Psoas muscle (tissue), 8 donors: ENCODE results near the gene CCDC51. TPM values are rescaled to one million over a fixed set of nuclear protein-coding genes. Genes with fewer than 3 reads are reported as not detected.

Source experiments
- ATAC-seq, 4 donors: fragments of 200-7000 bp; cut with Tn5 transposase; one replicate each; pipeline ENCODE4 v1.9.1; 2020; ENCODE audit warnings: moderate library complexity in 3 of 4, mild to moderate bottlenecking in 2 of 4
- DNase-seq, 2 donors: peaks; one replicate each; pipeline ENCODE4 v3.0.0-alpha.2; 2020
- H3K27ac ChIP-seq: fragments of 200-600 bp; one replicate; pipeline ENCODE4 v1.8.0; 2022
- H3K27me3 ChIP-seq, 3 donors: fragments of 200-600 bp in 1 of 3; one replicate each; pipeline versions ENCODE4 v1.6.1 to v1.8.0; 2013 to 2022; ENCODE audit warnings: low read length in 2 of 3, mild to moderate bottlenecking in 2 of 3, moderate library complexity in 1 of 3; ENCODE audit not compliant: insufficient read depth in 3 of 3
- H3K36me3 ChIP-seq, 2 donors: fragments of 200-600 bp in 1 of 2; one replicate each; pipeline versions ENCODE4 v1.6.1 to v1.8.0; 2013 to 2022; ENCODE audit warnings: low read depth in 1 of 2, mild to moderate bottlenecking in 1 of 2, moderate library complexity in 1 of 2; ENCODE audit not compliant: insufficient read depth in 1 of 2
- H3K4me1 ChIP-seq: fragments of 200-600 bp; one replicate; pipeline ENCODE4 v1.8.0; 2022
- H3K4me3 ChIP-seq: fragments of 200-600 bp; one replicate; pipeline ENCODE4 v1.8.0; 2022; ENCODE audit warnings: mild to moderate bottlenecking
- H3K9me3 ChIP-seq: fragments of 200-600 bp; one replicate; pipeline ENCODE4 v1.8.0; 2022
- CTCF ChIP-seq: fragments of 200-600 bp; IDR thresholded peaks from one replicate; pipeline ENCODE4 v1.8.0; 2022; ENCODE audit warnings: antibody characterized with exemption
- WGBS, 3 donors: extraction: QIAGEN DNeasy Blood & Tissue Kit; methylation state at CpG; one replicate each; pipeline versions ENCODE4 v1.1.6 to v1.1.7; 2013; 5-methylcytosine and 5-hydroxymethylcytosine counted together
- intact Hi-C, 2 donors: fragments of 100-400 bp; cut with DNase I; formaldehyde crosslinking; loops; one replicate each; pipeline versions ENCODE4 v1.11.0 to v1.14.2; 2022
- polyA plus RNA-seq, 3 donors: library from polyadenylated mRNA; stranded (reverse); fragments of 200-250 nt; gene quantifications; one replicate each; pipeline ENCODE4 v1.2.3, GENCODE V29; 2013
- total RNA-seq, 4 donors: library from RNA; stranded (reverse); fragmentation: NEBNext Ultra II Directional in 2 of 4; extraction: Animal tissue kit (Norgen Biotek cat#: 25700) in 2 of 4; gene quantifications; one replicate each; pipeline versions ENCODE4 v1.2.1 to v1.2.4, GENCODE V29; 2021 to 2023
- donor health status: healthy with polysubstance abuse.
- donor health status: DM: no; HTN: no; CAD: no; lungs with moderate emphysema.
- donor health status: Bipolar disorder and iron deficiency.
- donor health status: healthy.
- donor health status: DM: yes; HTN: yes; CAD: no.
- donor health status: DM: no; HTN: no; CAD: no.
- donor health status: DM: no; HTN: no; CAD: no.
- donor health status: DM: yes; HTN: yes; CAD: no.

CCDC51 gene
- total and polyA plus RNA-seq, 7 donors, result 5.3 to 19.6 (median 7.7) TPM

GRCh38 chr3:48409291-48410201, 30.4 kb downstream of the CCDC51 start:
- TF ChIP-seq CTCF, result no peak
- intact Hi-C loops, result no loop called here
- ATAC-seq (no peak), DNase-seq (peak; percentile 9 to 36)
- Histone ChIP-seq H3K36me3 (peaks cover 0 to 3% of the 10 kb centered on the region in 2 donors), H3K9me3 (no peaks in the 10 kb centered on the region), H3K27me3 (peaks cover 0 to 2% (median 0%) of the 10 kb centered on the region in 3 donors), H3K27ac (no peak overlapping the region), H3K4me3 (no peak overlapping the region), H3K4me1 (no peaks in the 10 kb centered on the region)
- WGBS, 3 donors, result 90 to 91% (median 91%) methylated on average over 30 to 31 of the region's 31 CpGs

DNA sequence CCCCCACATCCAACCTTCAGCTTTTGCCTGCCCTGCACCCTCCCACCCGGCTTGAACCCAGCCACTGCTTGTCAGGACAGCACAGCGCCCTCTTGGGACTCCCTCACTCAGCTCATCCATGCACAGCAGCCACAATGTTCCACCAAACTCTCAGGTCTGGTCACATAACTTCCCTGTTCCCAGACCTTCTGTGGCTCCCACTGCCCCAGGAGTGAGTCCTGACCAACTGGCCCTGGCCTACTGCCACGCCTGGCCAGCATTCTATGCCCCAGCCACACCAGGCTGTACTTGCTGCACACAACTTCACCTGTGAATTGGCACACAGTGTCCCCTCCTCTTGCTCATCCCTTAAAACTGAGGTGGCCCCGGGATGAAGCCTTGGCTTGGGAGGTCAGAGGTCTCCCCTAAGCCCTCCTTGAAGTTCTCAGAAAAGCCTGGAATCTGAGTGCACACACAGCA, 31.1 kb downstream of the CCDC51 start:
- no peak overlapping the region for H3K4me3 ChIP-seq
- peaks cover 0 to 2% (median 0%) of the 10 kb centered on the region in 3 donors for H3K27me3 ChIP-seq
- intact Hi-C loops, result no loop called here
- H3K36me3 ChIP-seq, result peaks cover 0 to 3% of the 10 kb centered on the region in 2 donors
- TF ChIP-seq CTCF, result no peak
- H3K9me3 ChIP-seq, result no peaks in the 10 kb centered on the region
- DNase-seq, result peak in 1 of 2 donors; percentile 42
- ATAC-seq, result no peak
- no peak overlapping the region for H3K27ac ChIP-seq
- H3K4me1 ChIP-seq, result no peaks in the 10 kb centered on the region
- 80 to 88% (median 84%) methylated on average over 4 of the region's 4 CpGs for WGBS, 3 donors

DNA sequence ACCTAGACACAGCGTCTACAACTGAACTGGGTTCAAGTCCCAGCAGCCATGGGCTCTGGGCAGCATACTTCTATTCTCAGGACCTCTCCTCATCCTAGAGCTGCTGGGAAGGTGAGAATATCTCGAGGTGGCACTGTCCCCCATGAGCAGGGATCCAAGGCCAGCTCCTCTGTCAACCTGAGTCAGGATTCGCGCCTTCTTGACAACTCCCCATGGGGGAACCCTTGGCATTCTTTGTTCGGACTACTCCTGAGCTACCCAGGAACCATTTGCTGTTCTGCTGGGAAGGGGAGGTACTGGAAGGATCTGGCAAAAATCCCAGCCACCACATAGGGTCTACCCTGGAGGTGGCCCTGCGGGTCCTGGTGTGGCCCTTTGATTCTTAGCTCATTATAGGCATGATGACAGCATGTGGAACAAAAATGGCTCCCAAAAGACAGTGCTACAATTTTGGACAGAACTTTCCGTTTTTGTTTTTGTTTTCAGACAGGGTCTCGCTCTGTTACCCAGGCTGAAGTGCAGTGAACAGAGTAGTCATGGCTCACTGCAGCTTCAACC, 32.3 kb downstream of the CCDC51 start:
- Histone ChIP-seq H3K36me3 (peaks cover 0 to 3% of the 10 kb centered on the region in 2 donors), H3K27ac (no peak overlapping the region), H3K4me3 (no peak overlapping the region), H3K4me1 (no peaks in the 10 kb centered on the region), H3K27me3 (peaks cover 0 to 2% (median 0%) of the 10 kb centered on the region in 3 donors), H3K9me3 (no peaks in the 10 kb centered on the region)
- ATAC-seq (no peak), DNase-seq (no peak)
- no peak for TF ChIP-seq CTCF
- 86 to 89% (median 87%) methylated on average over 8 of the region's 8 CpGs for WGBS, 3 donors
- intact Hi-C loops, result no loop called here

GRCh38 chr3:48406443-48407431, 33.2 kb downstream of the CCDC51 start:
- Histone ChIP-seq H3K4me3 (no peak overlapping the region), H3K4me1 (no peaks in the 10 kb centered on the region), H3K9me3 (no peaks in the 10 kb centered on the region), H3K27me3 (peaks cover 0 to 2% (median 0%) of the 10 kb centered on the region in 3 donors), H3K36me3 (peaks cover 0 to 3% of the 10 kb centered on the region in 2 donors), H3K27ac (no peak overlapping the region)
- intact Hi-C loops, result no loop called here
- ATAC-seq (no peak), DNase-seq (no peak)
- 83 to 88% (median 85%) methylated on average over 18 of the region's 18 CpGs for WGBS, 3 donors
- no peak for TF ChIP-seq CTCF
